ENCODE data around the gene PARD3B. TPM values are rescaled to one million over a fixed set of nuclear protein-coding genes. Genes with fewer than 3 reads are reported as not detected.

PARD3B gene
- total RNA-seq, 4 donors from 2014 or later: 27.8 to 39.3 (median 33.7) TPM

DNA sequence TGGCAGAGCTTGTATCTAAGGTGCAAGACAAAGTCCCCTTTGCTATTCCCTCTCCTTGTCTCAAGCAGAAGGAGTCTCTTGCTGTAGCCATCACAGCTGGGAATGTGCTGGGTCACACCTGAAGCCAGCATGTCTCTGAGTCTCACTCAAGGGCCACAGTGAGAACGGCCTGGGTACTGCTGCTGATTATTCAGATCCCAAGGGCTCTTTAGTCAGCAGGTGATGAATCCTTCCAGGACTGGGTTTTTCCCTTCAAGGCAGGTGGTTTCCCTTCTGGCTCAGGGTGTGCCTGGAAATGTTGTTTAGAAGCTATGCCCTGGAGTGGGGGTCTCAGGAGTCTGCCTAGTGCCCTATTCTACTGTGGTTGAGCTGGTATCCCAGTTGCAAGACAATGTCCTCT is 356.3 kb downstream of the PARD3B start:
- no peak for DNase-seq (ENCODE audit: low spot score)
- no peak for TF ChIP-seq CTCF (IDR thresholded peaks at IDR 0.05)
- ATAC-seq (ENCODE audit: low FRiP score): no peak

GRCh38 chr2:204909791-204910190 is 364.5 kb downstream of the PARD3B start:
- no peak for TF ChIP-seq CTCF (IDR thresholded peaks at IDR 0.05)
- ATAC-seq (ENCODE audit: low FRiP score) (no peak), DNase-seq (ENCODE audit: low spot score) (no peak)

DNA sequence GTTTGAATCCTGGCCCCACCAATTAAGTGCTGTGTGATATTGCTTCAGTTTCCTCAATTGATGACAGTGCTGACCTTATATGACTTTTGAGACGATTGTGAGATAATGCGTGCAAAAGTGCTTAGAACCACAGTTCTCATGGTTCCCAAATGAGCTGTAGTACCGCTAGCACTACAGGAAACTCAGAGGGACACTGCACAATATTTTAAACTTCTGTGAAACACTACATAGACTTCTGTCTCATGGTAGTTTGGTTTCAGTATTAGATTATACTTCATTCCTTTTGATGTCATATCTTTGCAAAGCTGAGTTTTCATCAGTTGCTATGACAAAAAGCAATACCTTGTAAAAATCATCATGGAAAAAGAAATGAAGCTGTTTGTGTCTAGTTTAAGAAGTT is 368.0 kb downstream of the PARD3B start:
- no peak for TF ChIP-seq CTCF (IDR thresholded peaks at IDR 0.05)
- ATAC-seq (ENCODE audit: low FRiP score): no peak
- no peak for DNase-seq (ENCODE audit: low spot score)

GRCh38 chr2:204913854-204914464 is 368.7 kb downstream of the PARD3B start:
- TF ChIP-seq CTCF (IDR thresholded peaks at IDR 0.05): no peak
- ATAC-seq (ENCODE audit: low FRiP score): no peak
- DNase-seq (ENCODE audit: low spot score): no peak

DNA sequence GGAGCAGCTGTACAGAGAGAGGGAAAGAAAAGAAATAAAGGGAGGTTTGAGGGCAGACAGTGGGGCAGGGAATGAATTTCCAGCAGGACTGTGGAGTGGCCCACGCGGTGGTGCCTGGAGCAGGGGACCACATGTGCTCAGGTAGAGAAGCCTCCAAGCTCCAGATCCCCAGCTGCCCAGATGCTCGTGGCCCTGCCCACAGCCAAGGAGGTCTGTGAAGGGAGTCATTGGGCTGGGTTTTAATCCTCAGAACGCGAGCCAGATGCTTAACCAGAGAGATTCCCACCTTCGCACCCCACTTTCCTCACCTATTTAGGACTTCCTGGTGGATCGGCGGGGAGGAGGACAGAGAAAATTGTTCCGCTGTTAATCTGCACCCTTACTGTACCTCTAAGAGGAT is 369.4 kb downstream of the PARD3B start:
- no peak for ATAC-seq (ENCODE audit: low FRiP score)
- DNase-seq (ENCODE audit: low spot score): no peak
- no peak for TF ChIP-seq CTCF (IDR thresholded peaks at IDR 0.05)

GRCh38 chr2:204917089-204917701 is 371.9 kb downstream of the PARD3B start:
- ATAC-seq (ENCODE audit: low FRiP score): no peak
- TF ChIP-seq CTCF (IDR thresholded peaks at IDR 0.05): no peak

GRCh38 chr2:204920776-204921175 is 375.5 kb downstream of the PARD3B start:
- no peak for DNase-seq (ENCODE audit: low spot score)
- no peak for TF ChIP-seq CTCF (IDR thresholded peaks at IDR 0.05)
- ATAC-seq (ENCODE audit: low FRiP score): no peak

More at GRCh38 chr2:204917089-204917701, 371.9 kb downstream of the PARD3B start:
- DNase-seq (ENCODE audit: low spot score): no peak

Measured in omental fat pad (tissue), 4 donors.